Smooth muscle cell of the brain vasculature (primary cell): ENCODE results near the gene CARHSP1.
"Not testable (repeated sequence)": the region's sequence is repeated elsewhere in the genome, so short reads cannot be mapped to it uniquely, and the experiment has no call there.

Experiments used
- DNase-seq: peaks from one replicate; pipeline ENCODE4 v3.0.0-alpha.2; 2012; ENCODE audit warnings: low read depth, low spot score

Gene CARHSP1

GRCh38 chr16:8893426-8893825 lies 24.6 kb upstream of the CARHSP1 start:
- DNase-seq: no peak

- no peak for DNase-seq
These were observed 23.3 kb upstream of the CARHSP1 start for GRCh38 chr16:8892101-8892575.

DNA sequence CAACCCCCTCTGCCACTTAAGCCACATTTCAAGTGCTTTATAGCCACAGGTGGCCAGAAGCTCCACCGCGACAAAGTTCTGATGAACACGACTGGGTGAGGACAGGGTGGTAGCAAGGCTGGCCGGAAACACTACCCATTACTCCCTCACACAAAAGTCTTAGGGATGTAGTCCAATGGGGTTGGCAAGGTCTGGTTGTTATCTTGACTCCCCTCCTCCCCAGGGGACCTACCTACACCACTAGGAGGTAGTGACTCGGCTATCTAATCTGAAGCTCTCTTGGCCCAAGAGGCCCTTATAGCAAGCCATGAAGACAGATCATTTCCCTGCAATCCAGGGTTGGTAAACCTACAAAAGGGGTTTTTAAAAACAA lies 21.7 kb upstream of the CARHSP1 start:
- no peak for DNase-seq

DNA sequence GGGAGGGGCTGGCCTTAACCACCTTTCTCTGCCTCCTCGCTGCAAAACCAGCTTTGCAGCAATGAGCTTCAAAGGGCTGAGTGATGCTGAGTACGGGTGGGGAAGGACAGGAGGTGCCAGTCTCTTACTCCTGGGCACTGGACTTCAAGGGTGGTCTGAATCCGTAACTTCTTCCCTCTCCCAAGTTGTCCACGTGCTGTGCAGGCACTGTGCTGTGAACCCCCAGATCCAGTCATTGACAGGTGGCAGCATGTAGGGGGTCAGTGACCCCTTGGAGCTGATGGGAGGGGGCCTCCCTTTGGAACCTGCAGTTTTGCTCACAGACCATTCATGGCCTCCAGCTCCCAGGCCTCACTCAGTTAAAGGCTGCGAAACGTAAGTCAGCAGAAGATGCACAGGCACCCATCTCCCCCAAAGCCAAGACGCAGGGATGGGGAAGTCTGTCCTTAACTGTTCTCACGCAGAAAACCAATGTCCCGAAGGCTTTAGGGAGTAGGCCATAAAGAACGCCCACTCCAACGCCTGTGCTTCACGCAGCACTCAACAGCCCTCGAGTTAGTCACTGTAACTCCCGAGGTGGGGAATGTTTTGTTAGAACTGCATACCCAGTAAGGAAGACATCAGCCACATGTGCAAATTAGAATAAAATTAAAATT lies 21.2 kb upstream of the CARHSP1 start:
- no peak for DNase-seq

- no peak for DNase-seq
These were observed 20.4 kb upstream of the CARHSP1 start for GRCh38 chr16:8888951-8889892.

DNA sequence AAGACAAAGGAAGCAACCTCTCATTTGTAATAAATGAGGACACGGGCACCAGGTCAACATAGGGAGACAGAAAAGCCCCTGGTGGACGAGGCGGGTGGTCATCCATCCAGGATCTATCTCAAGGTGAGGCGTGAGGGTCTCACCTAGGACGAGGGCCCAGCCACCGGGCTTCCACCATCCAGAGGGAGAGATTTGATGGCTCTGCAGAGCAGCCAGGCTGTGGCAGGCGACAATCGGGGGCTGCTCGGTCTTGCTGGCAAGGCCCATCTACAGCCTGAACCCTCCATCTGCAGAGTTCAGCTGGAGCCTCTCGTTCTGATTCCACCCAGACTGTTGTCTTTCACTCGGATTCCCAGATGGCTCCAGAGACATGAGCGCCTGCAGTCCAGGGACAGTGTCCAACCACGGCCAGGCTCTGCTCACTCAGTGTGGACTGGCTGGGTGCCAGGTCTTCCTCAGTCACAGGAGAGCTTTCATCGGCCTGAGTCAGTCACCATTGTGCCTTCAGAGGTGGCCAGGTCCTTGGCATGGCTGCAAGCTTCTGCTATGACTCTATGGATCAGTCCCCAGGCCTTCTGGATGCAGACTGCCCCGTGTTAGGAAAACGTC lies 19.2 kb upstream of the CARHSP1 start:
- no peak for DNase-seq

GRCh38 chr16:8887431-8887765 lies 18.6 kb upstream of the CARHSP1 start:
- no peak for DNase-seq

- no peak for DNase-seq
These were observed 18.0 kb upstream of the CARHSP1 start for GRCh38 chr16:8886593-8887430.

- DNase-seq: no peak
These were observed 17.1 kb upstream of the CARHSP1 start for GRCh38 chr16:8885674-8886592.

GRCh38 chr16:8882725-8883377 lies 14.0 kb upstream of the CARHSP1 start:
- DNase-seq: no peak

DNA sequence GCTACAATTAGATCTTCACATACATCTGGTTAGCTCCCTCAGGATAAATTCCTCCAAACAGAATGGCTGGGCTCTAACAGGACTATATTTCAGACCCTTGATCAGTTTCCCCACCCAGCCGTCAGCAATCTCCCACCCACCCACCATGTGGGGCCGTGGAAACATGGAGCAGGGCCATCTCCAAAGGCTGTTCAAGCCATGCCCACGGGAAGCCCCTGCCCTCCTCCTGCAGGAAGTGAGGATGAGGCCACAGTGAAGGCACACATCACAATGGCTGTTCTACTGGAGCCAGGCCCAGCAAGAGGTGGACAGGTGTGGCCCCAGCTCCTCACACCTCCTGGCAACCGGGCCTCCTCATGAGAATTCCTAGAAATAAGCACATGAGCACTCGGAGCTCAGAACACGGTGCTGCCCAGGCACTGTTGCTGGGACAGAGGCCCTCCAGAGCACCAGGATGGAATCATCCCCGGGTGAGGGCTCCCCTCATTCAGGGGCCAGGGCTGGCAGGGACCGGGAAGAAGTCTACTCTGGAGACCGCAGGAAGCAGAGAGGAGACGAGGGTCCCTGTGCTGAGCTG lies 13.3 kb upstream of the CARHSP1 start, which contains the start of gene LITAFD:
TSS of gene LITAFD (plus strand) at position 311 of the 577 bp plus-strand sequence. CDS start 2,005 bp downstream, outside the sequence.
- DNase-seq: no peak

DNA sequence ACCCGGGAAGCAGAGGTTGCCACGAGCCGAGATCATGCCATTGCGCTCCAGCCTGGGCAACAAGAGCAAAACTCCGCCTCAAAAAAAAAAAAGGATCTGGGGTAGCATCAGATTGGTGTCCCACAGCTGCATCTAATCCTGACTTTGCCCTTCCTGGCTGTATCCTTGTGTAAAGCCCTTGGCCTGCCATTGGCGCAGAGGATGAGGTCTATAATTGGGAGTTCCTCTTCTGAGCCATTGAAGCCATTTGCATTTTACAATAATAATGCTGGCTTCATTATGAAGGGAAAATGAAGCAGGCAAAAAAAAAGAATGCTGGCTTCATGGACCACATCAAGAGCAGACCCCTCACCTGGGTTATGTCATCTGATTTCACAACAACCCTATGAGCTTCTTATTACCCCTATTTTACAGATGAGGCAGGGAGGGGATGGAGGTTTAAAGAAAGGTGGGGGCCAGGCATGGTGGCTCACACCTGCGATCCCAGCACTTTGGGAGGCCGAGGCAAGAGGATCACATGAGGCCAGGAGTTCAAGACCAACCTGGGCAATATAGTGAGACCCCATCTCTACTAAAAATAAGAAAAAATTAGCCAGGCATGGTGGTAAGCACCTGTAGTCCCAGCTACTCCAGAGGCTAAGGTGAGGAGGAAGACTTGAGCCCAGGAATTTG lies 12.2 kb upstream of the CARHSP1 start:
- DNase-seq: no peak

DNA sequence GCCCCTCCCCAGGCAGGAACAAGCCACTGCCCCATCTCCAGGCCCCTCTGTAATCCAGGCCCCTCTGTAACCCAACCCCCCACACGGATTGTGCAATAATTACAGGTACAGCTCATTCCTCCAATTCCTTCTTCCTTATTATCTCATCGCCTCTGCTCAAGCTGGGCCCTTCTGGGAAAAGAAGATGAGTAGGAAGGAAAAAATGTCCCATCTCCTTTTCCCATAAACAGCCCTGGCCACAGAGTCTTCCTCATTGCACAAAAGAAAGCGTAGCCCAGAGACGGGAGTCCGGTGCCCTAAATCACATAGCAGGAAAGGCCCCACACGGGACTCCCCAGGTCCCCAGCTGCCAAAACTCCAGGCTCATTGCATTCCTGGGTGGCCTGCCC lies 9.7 kb upstream of the CARHSP1 start:
- no peak for DNase-seq

- no peak for DNase-seq
These were observed 9.2 kb upstream of the CARHSP1 start for GRCh38 chr16:8877894-8878522.

- not testable (repeated sequence) for DNase-seq
These were observed 6.5 kb upstream of the CARHSP1 start for GRCh38 chr16:8875317-8875716.

- no peak for DNase-seq
These were observed 5.6 kb upstream of the CARHSP1 start for GRCh38 chr16:8874388-8874787.

GRCh38 chr16:8873866-8874195 lies 5.0 kb upstream of the CARHSP1 start:
- not testable (repeated sequence) for DNase-seq

DNA sequence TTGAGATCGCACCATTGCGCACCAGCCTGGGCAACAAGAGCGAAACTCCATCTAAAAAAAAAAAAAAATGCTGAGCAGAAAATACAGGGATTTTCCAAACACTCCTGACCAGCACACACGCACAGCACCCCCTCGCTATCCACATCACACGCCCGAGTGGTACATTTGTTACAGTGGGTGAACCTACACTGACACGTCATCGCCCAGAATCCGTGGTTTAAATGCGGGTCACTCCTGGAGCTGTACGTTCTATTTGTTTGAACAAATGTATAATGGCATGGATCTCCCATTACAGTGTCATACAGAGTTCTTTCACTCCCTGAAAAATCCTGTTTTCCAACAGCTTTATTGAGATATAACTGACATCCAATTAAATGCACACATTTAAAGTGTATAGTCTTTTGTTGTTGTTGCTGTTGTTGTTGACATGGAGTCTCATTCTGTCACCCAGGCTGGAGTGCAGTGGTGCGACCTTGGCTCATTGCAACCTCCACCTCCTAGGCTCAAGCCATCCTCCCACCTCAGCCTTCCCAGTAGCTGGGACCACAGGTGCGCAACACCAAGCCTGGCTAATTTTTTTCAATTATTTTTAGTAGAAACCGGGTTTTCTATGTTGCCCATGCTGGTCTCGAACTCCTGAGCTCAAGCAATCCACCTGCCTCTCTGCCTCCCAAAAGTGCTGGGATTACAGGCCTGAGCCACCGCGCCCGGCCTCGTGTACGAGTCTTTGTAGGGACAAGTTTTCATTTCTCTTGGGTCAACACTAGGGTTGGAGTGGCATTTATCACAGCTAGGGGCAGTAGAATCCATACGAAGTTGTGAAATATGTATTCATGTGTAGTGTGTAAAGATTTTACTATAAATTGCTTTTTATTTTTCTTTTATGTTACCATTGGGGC lies 4.4 kb upstream of the CARHSP1 start:
- no peak for DNase-seq
